Neural progenitor cell (in vitro differentiated cells): ENCODE data around the gene TNIP1. TPM values are rescaled to one million over a fixed set of nuclear protein-coding genes. Genes with fewer than 3 reads are reported as not detected.

Experiments
- DNase-seq: peaks from one replicate; pipeline ENCODE4 v3.0.0-alpha.2; 2016; ENCODE audit warnings: low spot score
- H2AFZ ChIP-seq: fragments of 200-600 bp; sonication (generic); replicated peaks from 2 replicates; pipeline ENCODE4 v1.6.1; 2016; ENCODE audit warnings: antibody characterized with exemption
- H3F3A ChIP-seq: fragments of 200-600 bp; sonication (generic); 2 replicates; pipeline ENCODE4 v1.6.1; 2016; ENCODE audit warnings: antibody characterized with exemption, low read depth
- H3K27ac ChIP-seq: fragments of 200-600 bp; sonication (generic); 2 replicates; pipeline ENCODE4 v1.5.1; 2016; ENCODE audit warnings: mild to moderate bottlenecking
- H3K27me3 ChIP-seq: fragments of 200-600 bp; sonication (generic); 2 replicates; pipeline ENCODE4 v1.6.1; 2016; ENCODE audit warnings: mild to moderate bottlenecking, moderate library complexity
- H3K36me3 ChIP-seq: fragments of 200-600 bp; sonication (generic); 2 replicates; pipeline ENCODE4 v1.5.1; 2016
- H3K4me1 ChIP-seq: fragments of 200-600 bp; sonication (generic); 2 replicates; pipeline ENCODE4 v1.6.1; 2016; ENCODE audit warnings: mixed run types
- H3K4me2 ChIP-seq: fragments of 200-600 bp; sonication (generic); 2 replicates; pipeline ENCODE4 v1.6.1; 2016
- H3K4me3 ChIP-seq: fragments of 200-600 bp; sonication (generic); 2 replicates; pipeline ENCODE4 v1.5.1; 2016
- H3K79me2 ChIP-seq: fragments of 200-600 bp; sonication (generic); 2 replicates; pipeline ENCODE4 v1.6.1; 2016; ENCODE audit warnings: low read depth
- H3K9ac ChIP-seq: fragments of 200-600 bp; sonication (generic); 2 replicates; pipeline ENCODE4 v1.6.1; 2016
- H3K9me3 ChIP-seq: fragments of 200-600 bp; sonication (generic); 2 replicates; pipeline ENCODE4 v1.5.1; 2016; ENCODE audit warnings: low read depth
- H4K20me1 ChIP-seq: fragments of 200-600 bp; sonication (generic); 2 replicates; pipeline ENCODE4 v1.6.1; 2016; ENCODE audit warnings: low read depth
- H3K27ac Mint-ChIP-seq: 3 replicates; pipeline ENCODE4 v1.8.0; 2021; ENCODE audit warnings: mixed read lengths
- H3K27me3 Mint-ChIP-seq: 2 replicates; pipeline ENCODE4 v1.8.0; 2022; ENCODE audit warnings: low read depth, mild to moderate bottlenecking, inconsistent platforms, moderate library complexity, mixed read lengths; ENCODE audit not compliant: insufficient read depth
- H3K36me3 Mint-ChIP-seq: 3 replicates; pipeline ENCODE4 v1.8.0; 2021; ENCODE audit warnings: mixed read lengths
- H3K4me1 Mint-ChIP-seq: 3 replicates; pipeline ENCODE4 v1.8.0; 2021; ENCODE audit warnings: mixed read lengths
- H3K4me3 Mint-ChIP-seq: 3 replicates; pipeline ENCODE4 v1.8.0; 2021; ENCODE audit warnings: mild to moderate bottlenecking, moderate library complexity, mixed read lengths
- H3K9me3 Mint-ChIP-seq: 3 replicates; pipeline ENCODE4 v1.8.0; 2020; ENCODE audit warnings: mixed read lengths
- CTCF ChIP-seq: fragments of 200-600 bp; sonication (generic); IDR thresholded peaks from 2 replicates; pipeline ENCODE4 v1.5.1; 2017; ENCODE audit warnings: antibody characterized with exemption, mild to moderate bottlenecking
- EZH2 ChIP-seq: fragments of 200-600 bp; sonication (generic); IDR thresholded peaks from 2 replicates; pipeline ENCODE4 v1.6.1; 2017; ENCODE audit warnings: antibody characterized with exemption, mild to moderate bottlenecking, moderate library complexity
- EZH2phosphoT487 ChIP-seq: fragments of 200-600 bp; sonication (generic); IDR thresholded peaks from 2 replicates; pipeline ENCODE4 v1.6.1; 2017; ENCODE audit warnings: antibody characterized with exemption
- total RNA-seq: library from RNA; depleted of rRNA; stranded (reverse); fragments of >200 nt; gene quantifications from 2 replicates; pipeline ENCODE4 v1.2.3, GENCODE V29; 2015; ENCODE audit warnings: low replicate concordance

TNIP1 gene
- total RNA-seq, 1 donor from 2014 or later = 33.5 TPM

DNA sequence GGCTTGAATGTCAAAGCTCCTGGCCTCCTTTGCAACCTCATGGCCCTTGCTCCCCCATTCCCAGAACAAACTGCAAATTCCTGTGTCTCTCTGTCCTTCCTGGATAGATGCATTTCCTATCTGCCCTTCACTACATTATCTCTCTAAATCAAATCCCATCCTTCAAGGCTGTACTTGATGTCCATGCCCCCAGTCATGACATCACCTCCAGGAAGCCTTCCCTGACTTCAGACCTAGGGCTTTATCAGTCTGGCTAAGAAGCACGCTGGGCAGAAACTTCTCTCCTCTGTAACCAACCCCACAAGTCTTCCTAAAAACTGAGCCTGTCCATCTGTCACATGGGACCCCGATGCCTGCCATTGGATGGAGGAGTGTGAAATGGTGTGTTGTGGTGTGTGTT, 25.7 kb upstream of the TNIP1 start:
- Histone ChIP-seq H3K27me3 (no peaks in the 10 kb centered on the region), H3K4me3 (no peak overlapping the region), H3K36me3 (no peaks in the 10 kb centered on the region), H3K4me1 (no peaks in the 10 kb centered on the region), H4K20me1 (no peaks in the 10 kb centered on the region), H3K4me2 (no peak overlapping the region), H3K9me3 (no peaks in the 10 kb centered on the region), H3K27ac (no peak overlapping the region), H3K9ac (no peak overlapping the region), H2AFZ (no peak overlapping the region), H3F3A (no peaks in the 10 kb centered on the region), H3K79me2 (no peaks in the 10 kb centered on the region)
- Mint-ChIP-seq H3K4me3 (no peak overlapping the region), H3K36me3 (peaks cover 36% of the 10 kb centered on the region), H3K27me3 (peaks cover 2% of the 10 kb centered on the region), H3K9me3 (no peaks in the 10 kb centered on the region), H3K27ac (no peak overlapping the region), H3K4me1 (no peaks in the 10 kb centered on the region)
- no peak for DNase-seq
- TF ChIP-seq EZH2phosphoT487 (no peak), CTCF (no peak), EZH2 (no peak)

DNA sequence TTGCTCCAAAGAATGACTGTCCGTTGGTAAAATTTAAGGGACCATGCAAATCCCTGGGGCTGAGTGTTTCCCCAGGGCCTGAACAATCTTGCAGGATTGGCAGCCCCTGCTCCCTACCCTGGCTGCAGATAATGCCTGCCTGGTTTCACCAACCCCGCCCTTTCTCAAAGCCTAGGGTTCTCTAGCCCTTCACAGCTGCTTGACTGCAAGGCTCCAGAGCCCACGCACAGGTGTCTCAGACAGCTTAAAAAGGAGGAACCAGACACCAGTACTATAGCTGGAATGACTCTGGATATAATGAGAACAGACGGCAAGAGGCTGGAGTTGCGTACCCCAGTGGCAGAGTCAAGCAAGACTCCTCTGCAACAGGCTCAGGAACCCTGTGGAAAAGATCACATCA, 25.2 kb upstream of the TNIP1 start:
- Mint-ChIP-seq H3K36me3 (peaks cover 37% of the 10 kb centered on the region), H3K9me3 (no peaks in the 10 kb centered on the region), H3K4me1 (no peaks in the 10 kb centered on the region), H3K4me3 (no peak overlapping the region), H3K27me3 (peaks cover 2% of the 10 kb centered on the region), H3K27ac (no peak overlapping the region)
- Histone ChIP-seq H3K27ac (no peak overlapping the region), H4K20me1 (no peaks in the 10 kb centered on the region), H3K4me1 (no peaks in the 10 kb centered on the region), H3K9me3 (no peaks in the 10 kb centered on the region), H3F3A (no peaks in the 10 kb centered on the region), H3K27me3 (no peaks in the 10 kb centered on the region), H3K36me3 (no peaks in the 10 kb centered on the region), H3K4me2 (no peak overlapping the region), H3K4me3 (no peak overlapping the region), H3K9ac (no peak overlapping the region), H2AFZ (no peak overlapping the region), H3K79me2 (no peaks in the 10 kb centered on the region)
- no peak for DNase-seq
- no peak for TF ChIP-seq EZH2
- TF ChIP-seq EZH2phosphoT487 = no peak
- TF ChIP-seq CTCF = no peak

- Histone ChIP-seq H3K4me3 (no peak overlapping the region), H3K79me2 (no peaks in the 10 kb centered on the region), H3K36me3 (no peaks in the 10 kb centered on the region), H2AFZ (no peak overlapping the region), H3K9ac (no peak overlapping the region), H3F3A (no peaks in the 10 kb centered on the region), H4K20me1 (no peaks in the 10 kb centered on the region), H3K9me3 (no peaks in the 10 kb centered on the region), H3K27ac (no peak overlapping the region), H3K4me2 (no peak overlapping the region), H3K27me3 (no peaks in the 10 kb centered on the region), H3K4me1 (no peaks in the 10 kb centered on the region)
- TF ChIP-seq EZH2phosphoT487 (no peak), EZH2 (no peak), CTCF (no peak)
- Mint-ChIP-seq H3K4me3 (no peak overlapping the region), H3K27ac (no peak overlapping the region), H3K36me3 (peaks cover 41% of the 10 kb centered on the region), H3K27me3 (peaks cover 2% of the 10 kb centered on the region), H3K4me1 (no peaks in the 10 kb centered on the region), H3K9me3 (no peaks in the 10 kb centered on the region)
- no peak for DNase-seq
Observed at GRCh38 chr5:151105561-151105960, 24.7 kb upstream of the TNIP1 start.

- no peaks in the 10 kb centered on the region for H3K4me1 Mint-ChIP-seq
- no peaks in the 10 kb centered on the region for H4K20me1 ChIP-seq
- TF ChIP-seq EZH2phosphoT487 (no peak), EZH2 (no peak), CTCF (no peak)
- H3K36me3 Mint-ChIP-seq = peaks cover 46% of the 10 kb centered on the region
- no peak for DNase-seq
- no peak overlapping the region for H3K9ac ChIP-seq
- no peak overlapping the region for H2AFZ ChIP-seq
- peaks cover 2% of the 10 kb centered on the region for H3K27me3 Mint-ChIP-seq
- no peaks in the 10 kb centered on the region for H3K36me3 ChIP-seq
- no peak overlapping the region for H3K27ac Mint-ChIP-seq
- no peaks in the 10 kb centered on the region for H3K4me1 ChIP-seq
- H3F3A ChIP-seq = no peaks in the 10 kb centered on the region
- no peak overlapping the region for H3K4me2 ChIP-seq
- no peak overlapping the region for H3K4me3 ChIP-seq
- H3K27me3 ChIP-seq = no peaks in the 10 kb centered on the region
- H3K4me3 Mint-ChIP-seq = no peak overlapping the region
- no peaks in the 10 kb centered on the region for H3K79me2 ChIP-seq
- no peaks in the 10 kb centered on the region for H3K9me3 Mint-ChIP-seq
- H3K27ac ChIP-seq = no peak overlapping the region
- H3K9me3 ChIP-seq = no peaks in the 10 kb centered on the region
Observed at GRCh38 chr5:151104795-151105194, 24.0 kb upstream of the TNIP1 start.
